Bladder microvascular endothelial cell (primary cell): ENCODE measurements around the gene UBE2D4. TPM values are rescaled to one million over a fixed set of nuclear protein-coding genes. Genes with fewer than 3 reads are reported as not detected.

Experiments
- total RNA-seq: library from RNA; depleted of rRNA; stranded (reverse); fragments of >200 nt; gene quantifications from 2 replicates; pipeline ENCODE4 v1.2.3, GENCODE V29; 2014

The UBE2D4 gene
- 4.7 and 9.1 TPM in 2 replicates for total RNA-seq

DNA sequence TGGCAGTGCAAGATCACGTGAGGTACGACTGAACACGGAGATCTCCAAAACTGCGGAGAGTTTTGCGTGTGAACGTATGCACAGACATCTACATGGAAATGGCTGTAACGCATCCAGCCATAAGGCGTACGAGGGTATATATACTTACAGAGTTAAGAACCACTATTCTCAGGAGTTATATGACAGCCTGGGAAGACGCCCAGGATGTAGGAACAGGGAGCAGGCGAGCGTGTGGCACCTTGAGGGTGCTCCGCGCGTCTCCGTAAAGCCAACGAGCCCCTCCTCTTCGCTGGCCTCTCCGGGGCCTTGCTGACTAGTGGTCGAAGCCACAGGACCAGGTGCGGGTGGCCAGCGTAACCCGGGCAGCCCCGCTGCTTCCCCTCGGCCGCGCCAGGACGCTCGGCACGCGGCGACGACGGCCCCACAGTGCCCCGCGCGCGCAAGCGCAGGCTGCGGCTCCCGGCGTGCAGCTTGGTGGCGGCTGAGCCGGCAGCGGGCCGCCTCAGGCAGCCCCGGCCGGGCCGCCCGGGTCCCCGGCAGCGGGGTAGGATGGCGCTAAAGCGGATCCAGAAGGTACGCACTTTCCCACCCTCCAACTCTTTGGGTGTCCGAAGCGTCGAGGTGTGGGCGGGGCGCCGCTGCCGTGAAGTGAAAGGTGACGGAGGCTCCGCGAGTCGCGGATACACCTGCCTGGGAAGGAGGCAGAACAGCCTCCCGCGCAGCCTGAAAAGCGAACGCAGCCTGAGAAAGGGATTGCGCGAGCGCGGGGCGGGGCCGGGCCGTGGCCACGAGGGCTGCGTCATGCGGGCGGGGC, at the start of gene UBE2D4:
Gene UBE2D4 (plus strand): TSS at position 453 of the 814 bp plus-strand sequence. CDS start 97 bp downstream, at position 550.

DNA sequence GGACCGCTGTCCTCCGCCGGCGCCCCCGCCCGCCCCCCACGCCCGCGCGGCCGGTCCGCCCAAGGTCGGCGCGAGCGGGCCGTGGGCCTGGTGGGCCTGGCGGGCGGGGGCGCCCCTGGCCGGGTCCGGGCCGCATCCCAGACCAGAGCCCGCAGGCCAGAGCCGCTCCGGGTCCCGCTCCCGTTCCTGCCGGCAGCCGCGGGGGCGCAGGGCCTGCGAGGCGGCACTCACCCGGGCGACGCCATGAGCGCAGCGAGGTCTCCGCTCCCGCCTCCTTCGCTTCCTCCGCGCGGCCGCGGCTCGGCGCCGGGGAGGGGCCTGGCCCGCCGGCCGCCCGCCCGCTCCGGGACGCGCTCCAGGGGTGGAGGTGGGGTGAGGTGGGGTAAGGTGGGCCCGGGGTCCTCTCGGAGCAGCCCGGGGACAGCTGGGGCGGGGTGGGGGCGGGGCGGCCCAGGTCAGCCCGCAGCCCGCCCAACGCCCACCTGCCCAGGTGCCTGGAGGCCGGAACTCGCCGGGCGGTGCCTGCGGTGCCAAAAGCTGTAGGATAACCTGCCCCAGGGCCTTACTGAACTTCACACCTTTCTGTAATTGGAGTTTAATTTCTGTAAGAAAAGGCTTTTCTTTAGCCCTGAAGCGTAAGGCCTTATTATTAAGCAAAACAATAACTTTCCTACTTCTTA, 19.8 kb upstream of the UBE2D4 start, which contains the start of gene URGCP:
Gene URGCP (minus strand): TSS at position 266 of the 680 bp plus-strand sequence. CDS start 21 bp downstream, at position 245.

DNA sequence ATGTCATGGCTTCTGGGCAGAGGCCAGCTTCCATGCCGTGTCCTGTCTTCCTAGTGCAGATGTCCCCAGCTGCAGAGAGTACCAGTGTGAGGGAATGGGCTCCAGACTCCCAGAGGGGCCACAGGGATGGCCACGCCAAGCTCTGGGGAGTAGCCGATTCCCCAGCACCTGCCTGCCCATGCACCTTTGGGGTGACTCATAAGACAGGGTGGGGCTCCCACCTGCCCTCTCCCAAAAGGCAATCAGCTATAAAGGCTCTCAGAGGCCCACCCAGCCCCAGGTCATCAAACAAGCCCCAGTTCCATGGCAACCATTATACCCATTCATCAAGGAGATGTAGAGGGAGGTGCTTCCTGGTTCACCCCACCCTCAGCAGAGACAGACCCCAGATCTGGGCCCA, 71.3 kb downstream of the UBE2D4 start, which contains the start of gene SPDYE1:
Gene SPDYE1 (plus strand): TSS at position 366 of the 400 bp plus-strand sequence. CDS start 2,053 bp downstream, outside the sequence.

Other genes with a start within 250 kb of the UBE2D4 start
- gene COA1, start 196.9 kb upstream of the UBE2D4 start, total RNA-seq: 22.2 and 44.0 TPM in 2 replicates
- gene BLVRA, start 167.8 kb upstream of the UBE2D4 start, total RNA-seq: 19.4 and 20.9 TPM in 2 replicates
- gene MRPS24, start 56.9 kb upstream of the UBE2D4 start, total RNA-seq: 48.3 and 61.4 TPM in 2 replicates
- 18.1 and 29.3 TPM in 2 replicates for gene URGCP, start 19.8 kb upstream of the UBE2D4 start, total RNA-seq
- gene SPDYE1, start 71.5 kb downstream of the UBE2D4 start, total RNA-seq: not detected in 2 replicates
- gene DBNL, start 118.3 kb downstream of the UBE2D4 start, total RNA-seq: 82.6 and 159 TPM in 2 replicates
- gene PGAM2, start 139.1 kb downstream of the UBE2D4 start, total RNA-seq: not detected in 2 replicates
- 5.2 and 9.4 TPM in 2 replicates for gene POLM, start 156.1 kb downstream of the UBE2D4 start, total RNA-seq
- 1.3 and 27.3 TPM in 2 replicates for gene AEBP1, start 177.9 kb downstream of the UBE2D4 start, total RNA-seq
- 59.3 and 60.7 TPM in 2 replicates for gene POLD2, start 197.1 kb downstream of the UBE2D4 start, total RNA-seq
- gene MYL7, start 214.9 kb downstream of the UBE2D4 start, total RNA-seq: not detected in 2 replicates